MCF 10A (cell line): ENCODE data around the gene ANO3. TPM values are rescaled to one million over a fixed set of nuclear protein-coding genes. Genes with fewer than 3 reads are reported as not detected.

Experiments used
- BruUV-seq: library from RNA; stranded (reverse); fragments of 400-500 nt; replicated peaks from 2 replicates; lab custom pipeline; 2021; lab: Mats Ljungman, UMichigan
- CTCF ChIA-PET: fragments of 300-600 bp; sonication (Branson Sonifier 250); formaldehyde crosslinking; extraction: SDS; loops from one replicate; lab custom pipeline; 2021; ENCODE audit warnings: antibody characterized with exemption, inconsistent platforms; lab: Yijun Ruan, JAX
- POLR2A ChIA-PET: fragments of 300-600, 350-650 bp; sonication (Branson Sonifier 250); formaldehyde crosslinking; extraction: SDS; loops from one replicate; lab custom pipeline; 2020; ENCODE audit warnings: antibody characterized with exemption, inconsistent platforms; lab: Yijun Ruan, JAX
- DNase-seq: peaks from one replicate; pipeline ENCODE4 v3.0.0-alpha.2; 2018; ENCODE audit not compliant: unreplicated experiment
- H3K27ac Mint-ChIP-seq: one replicate; pipeline ENCODE4 v1.8.0; 2022; ENCODE audit warnings: mild to moderate bottlenecking, low read depth, mixed read lengths; ENCODE audit not compliant: unreplicated experiment
- H3K27me3 Mint-ChIP-seq: one replicate; pipeline ENCODE4 v1.8.0; 2022; ENCODE audit warnings: mixed read lengths; ENCODE audit not compliant: insufficient read depth, unreplicated experiment
- H3K36me3 Mint-ChIP-seq: one replicate; pipeline ENCODE4 v1.8.0; 2022; ENCODE audit warnings: mild to moderate bottlenecking, moderate library complexity, mixed read lengths; ENCODE audit not compliant: insufficient read depth, unreplicated experiment
- H3K4me1 Mint-ChIP-seq: one replicate; pipeline ENCODE4 v1.8.0; 2022; ENCODE audit warnings: mixed read lengths; ENCODE audit not compliant: insufficient read depth, unreplicated experiment
- H3K4me3 Mint-ChIP-seq: one replicate; pipeline ENCODE4 v1.8.0; 2022; ENCODE audit warnings: mild to moderate bottlenecking, moderate library complexity, mixed read lengths; ENCODE audit not compliant: unreplicated experiment
- H3K9me3 Mint-ChIP-seq: one replicate; pipeline ENCODE4 v1.8.0; 2022; ENCODE audit warnings: mixed read lengths; ENCODE audit not compliant: unreplicated experiment
- CTCF ChIP-seq: fragments of 200-600 bp; IDR thresholded peaks from one replicate; pipeline ENCODE4 v1.8.0; 2022; ENCODE audit warnings: antibody characterized with exemption, mild to moderate bottlenecking; ENCODE audit not compliant: unreplicated experiment
- intact Hi-C: fragments of 100-400 bp; cut with micrococcal nuclease; formaldehyde crosslinking; loops from 2 replicates; pipeline ENCODE4 v1.14.1; 2022
- total RNA-seq: library from RNA; stranded (reverse); gene quantifications from 2 replicates; pipeline ENCODE4 v1.2.3, GENCODE V29; 2022

The ANO3 gene
- total RNA-seq, 1 experiment from 2014 or later, result not detected

DNA sequence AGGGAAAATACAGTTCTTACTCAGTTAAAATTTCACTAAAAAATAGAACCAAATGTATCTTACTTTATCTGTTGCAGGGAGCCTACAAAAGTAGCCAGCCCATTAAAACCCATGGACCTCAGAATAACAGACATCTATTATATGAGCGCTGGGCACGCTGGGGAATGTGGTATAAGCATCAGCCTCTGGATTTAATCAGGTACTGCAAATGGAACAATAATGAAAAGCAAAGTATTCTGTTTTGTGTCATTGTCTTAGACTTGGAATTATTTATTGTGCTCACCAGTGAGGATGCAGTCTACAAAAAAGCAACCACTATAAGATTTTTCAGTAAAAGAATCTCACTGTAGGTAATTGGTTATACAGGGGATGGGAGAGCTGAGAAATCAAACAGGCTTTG is 209.9 kb downstream of the ANO3 start:
- no peaks in the 10 kb centered on the region for H3K27me3 Mint-ChIP-seq
- TF ChIP-seq CTCF, result no peak
- H3K27ac Mint-ChIP-seq, result no peak overlapping the region
- ChIA-PET CTCF (interaction anchor here (0.9 kb wide), 1 partner anchor 111 kb away, joined by 9 read pairs; no protein-coding TSS in a partner anchor), POLR2A (no interaction called here)
- H3K9me3 Mint-ChIP-seq, result peaks cover 7% of the 10 kb centered on the region
- intact Hi-C loops, result no loop called here
- H3K36me3 Mint-ChIP-seq, result no peaks in the 10 kb centered on the region
- H3K4me1 Mint-ChIP-seq, result no peaks in the 10 kb centered on the region
- no peak for DNase-seq
- H3K4me3 Mint-ChIP-seq, result no peak overlapping the region
- BruUV-seq, result no TSS peak

DNA sequence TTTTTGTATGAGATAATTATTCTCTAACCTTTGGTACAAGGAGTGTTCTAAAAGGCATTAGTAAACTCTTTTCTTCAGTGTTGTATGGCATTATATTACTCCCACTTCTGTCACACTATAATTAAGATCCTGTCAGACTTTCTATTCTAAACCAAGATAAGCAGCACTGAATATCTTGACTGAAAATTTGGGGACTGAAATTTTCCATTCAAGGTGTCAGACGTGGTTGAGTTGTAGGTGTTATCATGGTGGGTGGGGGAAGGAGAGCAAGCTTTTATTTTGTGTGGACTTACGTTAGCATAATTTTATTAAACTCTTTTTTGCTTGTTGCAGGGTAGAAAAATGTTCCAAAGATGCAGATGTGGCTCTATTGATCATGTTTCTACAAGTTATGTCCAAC is 217.2 kb downstream of the ANO3 start:
- H3K4me1 Mint-ChIP-seq, result no peaks in the 10 kb centered on the region
- intact Hi-C loops, result no loop called here
- H3K9me3 Mint-ChIP-seq, result no peaks in the 10 kb centered on the region
- no peak overlapping the region for H3K27ac Mint-ChIP-seq
- no peak for DNase-seq
- ChIA-PET CTCF (interaction anchor here (0.6 to 1.3 kb wide), 3 partner anchors 73 to 596 kb away, joined by 3 to 5 read pairs (median 3); no protein-coding TSS in a partner anchor), POLR2A (no interaction called here)
- TF ChIP-seq CTCF, result no peak
- H3K4me3 Mint-ChIP-seq, result no peak overlapping the region
- no TSS peak for BruUV-seq
- H3K36me3 Mint-ChIP-seq, result no peaks in the 10 kb centered on the region
- H3K27me3 Mint-ChIP-seq, result peaks cover 25% of the 10 kb centered on the region

GRCh38 chr11:26550022-26550421 is 218.1 kb downstream of the ANO3 start:
- H3K4me1 Mint-ChIP-seq, result no peaks in the 10 kb centered on the region
- DNase-seq, result no peak
- no peak overlapping the region for H3K4me3 Mint-ChIP-seq
- no peak overlapping the region for H3K27ac Mint-ChIP-seq
- peaks cover 28% of the 10 kb centered on the region for H3K27me3 Mint-ChIP-seq
- intact Hi-C loops, result no loop called here
- ChIA-PET POLR2A (no interaction called here), CTCF (interaction anchor here (0.7 kb wide), 1 partner anchor 1790 kb away, joined by 3 read pairs; no protein-coding TSS in a partner anchor)
- TF ChIP-seq CTCF, result no peak
- BruUV-seq, result no TSS peak
- no peaks in the 10 kb centered on the region for H3K9me3 Mint-ChIP-seq
- H3K36me3 Mint-ChIP-seq, result no peaks in the 10 kb centered on the region

- intact Hi-C loops, result loop anchor here (1.0 kb wide), 2 partner anchors 98 to 254 kb away; no protein-coding TSS in a partner anchor
- ChIA-PET POLR2A (interaction anchor here (0.6 kb wide), 1 partner anchor 21 kb away, joined by 4 read pairs; the partner anchor contains the start of gene MUC15), CTCF (interaction anchor here (0.5 to 1.9 kb wide), 9 partner anchors 11 to 298 kb away, joined by 3 to 6 read pairs (median 3); no protein-coding TSS in a partner anchor)
- Mint-ChIP-seq H3K36me3 (no peaks in the 10 kb centered on the region), H3K27ac (no peak overlapping the region), H3K27me3 (peaks cover 28% of the 10 kb centered on the region), H3K4me1 (no peaks in the 10 kb centered on the region), H3K4me3 (no peak overlapping the region), H3K9me3 (no peaks in the 10 kb centered on the region)
- no TSS peak for BruUV-seq
- DNase-seq, result no peak
- TF ChIP-seq CTCF, result peak; percentile 24
Measured at GRCh38 chr11:26551186-26551801, 219.4 kb downstream of the ANO3 start.
